ENCODE data around the gene CDK17.
"Not testable (repeated sequence)": the region's sequence is repeated elsewhere in the genome, so short reads cannot be mapped to it uniquely, and the experiment has no call there.

Gene CDK17

GRCh38 chr12:96399919-96400630 lies at the start of gene CDK17:
TSS of gene CDK17 (minus strand) at chr12:96400439. CDS start at chr12:96334836, 65,603 bp downstream.
- peak; percentile 85 for DNase-seq (ENCODE audit: low read depth)

GRCh38 chr12:96448300-96448699 lies 48.1 kb upstream of the CDK17 start:
- DNase-seq (ENCODE audit: low read depth): peak; percentile 56

GRCh38 chr12:96447256-96447655 lies 47.0 kb upstream of the CDK17 start:
- peak; percentile 19 for DNase-seq (ENCODE audit: low read depth)

- DNase-seq (ENCODE audit: low read depth): peak; percentile 95
These were observed 45.7 kb upstream of the CDK17 start for GRCh38 chr12:96445691-96446583.

- DNase-seq (ENCODE audit: low read depth): no peak
These were observed 44.2 kb upstream of the CDK17 start for GRCh38 chr12:96444399-96444798.

GRCh38 chr12:96442906-96443305 lies 42.7 kb upstream of the CDK17 start:
- no peak for DNase-seq (ENCODE audit: low read depth)

GRCh38 chr12:96441816-96442215 lies 41.6 kb upstream of the CDK17 start:
- DNase-seq (ENCODE audit: low read depth): no peak

- DNase-seq (ENCODE audit: low read depth): no peak
These were observed 38.1 kb upstream of the CDK17 start for GRCh38 chr12:96438330-96438729.

GRCh38 chr12:96437171-96437445 lies 36.9 kb upstream of the CDK17 start:
- DNase-seq (ENCODE audit: low read depth): no peak

- no peak for DNase-seq (ENCODE audit: low read depth)
These were observed 36.3 kb upstream of the CDK17 start for GRCh38 chr12:96436366-96437170.

GRCh38 chr12:96434107-96434506 lies 33.9 kb upstream of the CDK17 start:
- DNase-seq (ENCODE audit: low read depth): peak; percentile 86

- not testable (repeated sequence) for DNase-seq (ENCODE audit: low read depth)
These were observed 32.5 kb upstream of the CDK17 start for GRCh38 chr12:96432496-96433321.

- peak; percentile 30 for DNase-seq (ENCODE audit: low read depth)
These were observed 30.8 kb upstream of the CDK17 start for GRCh38 chr12:96431067-96431466.

- DNase-seq (ENCODE audit: low read depth): peak; percentile 100
These were observed 27.1 kb upstream of the CDK17 start for GRCh38 chr12:96427269-96427729.

- DNase-seq (ENCODE audit: low read depth): peak; percentile 64
These were observed 25.7 kb upstream of the CDK17 start for GRCh38 chr12:96425951-96426350.

GRCh38 chr12:96425321-96425720 lies 25.1 kb upstream of the CDK17 start:
- peak; percentile 95 for DNase-seq (ENCODE audit: low read depth)

GRCh38 chr12:96424601-96425000 lies 24.4 kb upstream of the CDK17 start:
- peak; percentile 53 for DNase-seq (ENCODE audit: low read depth)

GRCh38 chr12:96422192-96422591 lies 22.0 kb upstream of the CDK17 start:
- DNase-seq (ENCODE audit: low read depth): peak; percentile 82

- DNase-seq (ENCODE audit: low read depth): no peak
These were observed 20.8 kb upstream of the CDK17 start for GRCh38 chr12:96421014-96421413.

- DNase-seq (ENCODE audit: low read depth): peak; percentile 67
These were observed 20.1 kb upstream of the CDK17 start for GRCh38 chr12:96420277-96420835.
